ENCODE data around the gene TOX3. TPM values are rescaled to one million over a fixed set of nuclear protein-coding genes. Genes with fewer than 3 reads are reported as not detected.

Gene TOX3
- total RNA-seq, 1 experiment from 2014 or later: 29.4 TPM

DNA sequence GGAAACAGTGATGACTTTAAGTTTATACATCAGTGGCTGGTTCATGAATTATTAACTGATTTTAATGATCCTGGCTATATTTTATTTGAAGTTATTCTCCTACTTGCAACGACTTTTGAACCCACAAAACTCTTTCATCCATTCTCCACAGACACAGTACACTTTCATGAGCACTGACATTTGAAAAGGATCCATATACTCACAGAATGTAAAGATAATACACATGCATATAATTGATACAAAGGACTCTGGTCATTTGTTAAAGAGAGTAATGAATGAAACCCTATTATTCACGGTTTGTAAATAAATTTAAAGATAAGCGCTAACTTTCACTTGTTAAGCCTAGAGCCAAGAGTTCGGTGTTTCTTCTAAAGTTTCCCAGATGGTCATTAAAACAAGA, 3.3 kb downstream of the TOX3 start:
- intact Hi-C loops (cut with micrococcal nuclease; ENCODE audit: unreplicated experiment): loop anchor here (2.0 kb wide), 1 partner anchor 47 kb away; no protein-coding TSS in a partner anchor
- peak overlapping the region; percentile 78 for H3K4me3 Mint-ChIP-seq (ENCODE audit: low read depth, unreplicated experiment)
- H3K4me1 Mint-ChIP-seq (ENCODE audit: low read depth, unreplicated experiment): peaks cover 26% of the 10 kb centered on the region
- peak overlapping the region; percentile 35 for H3K27ac Mint-ChIP-seq (ENCODE audit: unreplicated experiment)
- no TSS peak for BruUV-seq (replicated peaks)
- H3K36me3 Mint-ChIP-seq (ENCODE audit: insufficient read depth, unreplicated experiment): peaks cover 33% of the 10 kb centered on the region
- TF ChIP-seq, protein P1, sequence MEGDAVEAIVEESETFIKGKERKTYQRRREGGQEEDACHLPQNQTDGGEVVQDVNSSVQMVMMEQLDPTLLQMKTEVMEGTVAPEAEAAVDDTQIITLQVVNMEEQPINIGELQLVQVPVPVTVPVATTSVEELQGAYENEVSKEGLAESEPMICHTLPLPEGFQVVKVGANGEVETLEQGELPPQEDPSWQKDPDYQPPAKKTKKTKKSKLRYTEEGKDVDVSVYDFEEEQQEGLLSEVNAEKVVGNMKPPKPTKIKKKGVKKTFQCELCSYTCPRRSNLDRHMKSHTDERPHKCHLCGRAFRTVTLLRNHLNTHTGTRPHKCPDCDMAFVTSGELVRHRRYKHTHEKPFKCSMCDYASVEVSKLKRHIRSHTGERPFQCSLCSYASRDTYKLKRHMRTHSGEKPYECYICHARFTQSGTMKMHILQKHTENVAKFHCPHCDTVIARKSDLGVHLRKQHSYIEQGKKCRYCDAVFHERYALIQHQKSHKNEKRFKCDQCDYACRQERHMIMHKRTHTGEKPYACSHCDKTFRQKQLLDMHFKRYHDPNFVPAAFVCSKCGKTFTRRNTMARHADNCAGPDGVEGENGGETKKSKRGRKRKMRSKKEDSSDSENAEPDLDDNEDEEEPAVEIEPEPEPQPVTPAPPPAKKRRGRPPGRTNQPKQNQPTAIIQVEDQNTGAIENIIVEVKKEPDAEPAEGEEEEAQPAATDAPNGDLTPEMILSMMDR (IDR thresholded peaks at IDR 0.05; ENCODE audit: unreplicated experiment): no peak
- DNase-seq: no peak
- CTCF ChIA-PET: no interaction called here
- H3K9me3 Mint-ChIP-seq (ENCODE audit: low read depth, unreplicated experiment): no peaks in the 10 kb centered on the region
- H3K27me3 Mint-ChIP-seq (ENCODE audit: unreplicated experiment): no peaks in the 10 kb centered on the region

DNA sequence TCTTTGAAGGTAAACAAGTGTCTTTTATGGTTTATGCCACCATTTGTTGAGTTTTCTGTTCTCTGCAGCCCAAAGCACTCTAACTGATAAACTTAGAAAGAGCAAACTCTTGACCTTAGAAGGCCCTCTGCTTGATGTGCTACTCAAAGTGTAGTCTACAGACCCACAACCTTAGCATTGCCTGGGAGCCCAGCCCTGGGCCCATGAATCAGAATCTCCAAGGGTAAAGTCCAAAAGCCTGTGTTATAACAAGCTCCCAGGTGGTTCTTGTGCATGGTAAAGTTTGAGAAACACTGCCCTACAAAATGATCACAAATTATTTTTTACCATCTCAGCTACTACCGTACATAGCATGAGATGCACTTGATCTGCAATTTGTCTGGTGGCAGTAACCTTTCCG, 6.0 kb downstream of the TOX3 start:
- Mint-ChIP-seq H3K36me3 (ENCODE audit: insufficient read depth, unreplicated experiment) (peaks cover 16% of the 10 kb centered on the region), H3K4me3 (ENCODE audit: low read depth, unreplicated experiment) (no peak overlapping the region), H3K27me3 (ENCODE audit: unreplicated experiment) (no peaks in the 10 kb centered on the region), H3K27ac (ENCODE audit: unreplicated experiment) (no peak overlapping the region), H3K9me3 (ENCODE audit: low read depth, unreplicated experiment) (no peaks in the 10 kb centered on the region), H3K4me1 (ENCODE audit: low read depth, unreplicated experiment) (peaks cover 27% of the 10 kb centered on the region)
- BruUV-seq (replicated peaks): no TSS peak
- CTCF ChIA-PET: interaction anchor here (1.1 kb wide), 1 partner anchor 512 kb away, joined by 3 read pairs; the partner anchor contains the start of gene CHD9NB
- DNase-seq: no peak
- TF ChIP-seq, protein P1 (IDR thresholded peaks at IDR 0.05; ENCODE audit: unreplicated experiment): no peak
- intact Hi-C loops (cut with micrococcal nuclease; ENCODE audit: unreplicated experiment): no loop called here

DNA sequence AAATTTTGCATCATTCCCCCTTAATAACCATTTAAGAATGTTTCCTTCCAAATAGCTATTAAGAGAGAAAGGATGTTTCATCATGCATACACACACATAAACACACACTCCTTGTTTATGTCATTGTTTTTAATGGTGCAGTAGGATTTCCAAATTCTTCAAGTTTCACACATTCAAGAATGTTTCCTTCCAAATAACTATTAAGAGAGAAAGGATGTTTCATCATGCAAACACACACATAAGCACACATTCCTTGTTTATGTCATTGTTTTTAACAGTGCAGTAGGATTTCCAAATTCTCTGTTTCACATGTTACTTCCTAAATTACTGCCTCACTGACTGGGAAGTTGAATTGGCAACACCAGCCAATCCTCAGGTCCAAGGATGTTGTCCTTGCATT, 7.8 kb downstream of the TOX3 start:
- BruUV-seq (replicated peaks): no TSS peak
- Mint-ChIP-seq H3K36me3 (ENCODE audit: insufficient read depth, unreplicated experiment) (no peaks in the 10 kb centered on the region), H3K4me3 (ENCODE audit: low read depth, unreplicated experiment) (no peak overlapping the region), H3K4me1 (ENCODE audit: low read depth, unreplicated experiment) (peaks cover 19% of the 10 kb centered on the region), H3K27me3 (ENCODE audit: unreplicated experiment) (no peaks in the 10 kb centered on the region), H3K9me3 (ENCODE audit: low read depth, unreplicated experiment) (no peaks in the 10 kb centered on the region), H3K27ac (ENCODE audit: unreplicated experiment) (no peak overlapping the region)
- TF ChIP-seq, protein P1 (IDR thresholded peaks at IDR 0.05; ENCODE audit: unreplicated experiment): no peak
- DNase-seq: no peak
- CTCF ChIA-PET: interaction anchor here (0.7 kb wide), 1 partner anchor 298 kb away, joined by 3 read pairs; no protein-coding TSS in a partner anchor
- intact Hi-C loops (cut with micrococcal nuclease; ENCODE audit: unreplicated experiment): no loop called here

DNA sequence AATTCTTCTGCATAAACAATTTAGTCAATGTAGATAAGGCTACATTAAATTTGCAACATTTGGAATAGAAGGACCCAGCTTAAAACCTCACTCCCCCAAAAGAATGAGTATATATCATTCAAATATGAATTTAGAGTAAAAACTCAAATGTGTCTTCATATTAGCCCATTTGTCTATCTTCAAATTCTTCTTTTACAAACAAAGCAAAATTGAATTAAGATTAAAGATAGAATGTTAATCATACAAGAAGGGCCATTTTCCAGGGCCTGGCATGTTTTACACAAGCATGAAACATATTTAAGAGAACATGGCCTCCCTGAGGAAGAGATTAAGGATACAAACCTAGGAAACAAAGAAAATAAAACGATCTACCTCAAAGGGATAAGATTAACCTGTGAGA, 8.4 kb downstream of the TOX3 start:
- no peak overlapping the region for H3K4me3 Mint-ChIP-seq (ENCODE audit: low read depth, unreplicated experiment)
- H3K27ac Mint-ChIP-seq (ENCODE audit: unreplicated experiment): no peak overlapping the region
- CTCF ChIA-PET: no interaction called here
- H3K4me1 Mint-ChIP-seq (ENCODE audit: low read depth, unreplicated experiment): peaks cover 13% of the 10 kb centered on the region
- H3K36me3 Mint-ChIP-seq (ENCODE audit: insufficient read depth, unreplicated experiment): no peaks in the 10 kb centered on the region
- DNase-seq: no peak
- no peaks in the 10 kb centered on the region for H3K9me3 Mint-ChIP-seq (ENCODE audit: low read depth, unreplicated experiment)
- intact Hi-C loops (cut with micrococcal nuclease; ENCODE audit: unreplicated experiment): no loop called here
- TF ChIP-seq, protein P1 (IDR thresholded peaks at IDR 0.05; ENCODE audit: unreplicated experiment): no peak
- BruUV-seq (replicated peaks): no TSS peak
- H3K27me3 Mint-ChIP-seq (ENCODE audit: unreplicated experiment): no peaks in the 10 kb centered on the region
